Right lobe of liver (tissue), 4 donors: ENCODE results near the gene SAPCD1.

ENCODE experiments used
- POLR2A ChIP-seq: fragments of 450-650 bp; IDR thresholded peaks from one replicate; pipeline ENCODE4 v1.6.1; 2017; ENCODE audit warnings: antibody characterized with exemption, mild to moderate bottlenecking
- TF ChIP-seq, protein P1 (sequence below), 4 donors: fragments of 200-600 bp in 3 of 4; fragments of 450-650 bp in 1 of 4; IDR thresholded peaks; one replicate each; pipeline versions ENCODE4 v1.5.1 to v1.8.0; 2016 to 2022; ENCODE audit warnings: antibody characterized with exemption in 4 of 4, mild to moderate bottlenecking in 2 of 4
- donor health status: DM: no; HTN: no; CAD: no.
- donor health status: DM: no; HTN: no; CAD: no.
- donor health status: DM: no; HTN: yes; CAD: no.

DNA sequence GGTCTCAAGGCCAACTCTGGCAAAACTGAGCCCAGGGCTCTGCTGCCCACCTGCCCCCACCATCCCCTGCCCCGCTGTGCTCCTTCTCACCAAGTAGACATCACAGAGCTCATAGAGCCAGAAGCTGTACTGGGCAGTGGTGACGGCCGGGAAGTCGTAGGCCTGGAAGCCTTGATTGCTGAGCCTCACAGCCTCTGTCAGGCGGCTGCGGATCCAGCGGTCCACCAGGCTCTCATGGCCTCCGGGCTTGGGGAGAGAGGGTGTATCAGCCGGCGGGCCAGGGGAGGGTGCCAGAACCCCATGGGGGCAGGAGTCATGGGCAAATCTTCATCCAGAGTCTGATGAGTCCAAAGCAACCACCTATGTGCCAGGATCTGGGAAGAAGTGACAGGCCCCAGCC, 17.5 kb downstream of the SAPCD1 start:
- TF ChIP-seq, protein P1, sequence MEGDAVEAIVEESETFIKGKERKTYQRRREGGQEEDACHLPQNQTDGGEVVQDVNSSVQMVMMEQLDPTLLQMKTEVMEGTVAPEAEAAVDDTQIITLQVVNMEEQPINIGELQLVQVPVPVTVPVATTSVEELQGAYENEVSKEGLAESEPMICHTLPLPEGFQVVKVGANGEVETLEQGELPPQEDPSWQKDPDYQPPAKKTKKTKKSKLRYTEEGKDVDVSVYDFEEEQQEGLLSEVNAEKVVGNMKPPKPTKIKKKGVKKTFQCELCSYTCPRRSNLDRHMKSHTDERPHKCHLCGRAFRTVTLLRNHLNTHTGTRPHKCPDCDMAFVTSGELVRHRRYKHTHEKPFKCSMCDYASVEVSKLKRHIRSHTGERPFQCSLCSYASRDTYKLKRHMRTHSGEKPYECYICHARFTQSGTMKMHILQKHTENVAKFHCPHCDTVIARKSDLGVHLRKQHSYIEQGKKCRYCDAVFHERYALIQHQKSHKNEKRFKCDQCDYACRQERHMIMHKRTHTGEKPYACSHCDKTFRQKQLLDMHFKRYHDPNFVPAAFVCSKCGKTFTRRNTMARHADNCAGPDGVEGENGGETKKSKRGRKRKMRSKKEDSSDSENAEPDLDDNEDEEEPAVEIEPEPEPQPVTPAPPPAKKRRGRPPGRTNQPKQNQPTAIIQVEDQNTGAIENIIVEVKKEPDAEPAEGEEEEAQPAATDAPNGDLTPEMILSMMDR (IDR thresholded peaks at IDR 0.05), result no peak
- TF ChIP-seq POLR2A, result no peak
